B cell (primary cell): Measurements from ENCODE around the gene ZNF319. TPM values are rescaled to one million over a fixed set of nuclear protein-coding genes. Genes with fewer than 3 reads are reported as not detected.

Experiments used
- ATAC-seq: fragments of 200-7000 bp; cut with Tn5 transposase; one replicate; pipeline ENCODE4 v1.10.0; 2021; ENCODE audit warnings: low read depth, mild to moderate bottlenecking, moderate number of reproducible peaks, moderate library complexity
- CTCF ChIA-PET: fragments of 350-600 bp; sonication (Branson Sonifier 250); formaldehyde crosslinking; loops from one replicate; lab custom pipeline; 2021; ENCODE audit warnings: antibody characterized with exemption, inconsistent platforms; lab: Charles Lee
- POLR2A ChIA-PET: fragments of 350-600 bp; sonication (Branson Sonifier 250); formaldehyde crosslinking; loops from one replicate; lab custom pipeline; 2021; ENCODE audit warnings: antibody characterized with exemption; lab: Charles Lee
- DNase-seq: peaks from one replicate; pipeline ENCODE4 v3.0.0; 2013
- H2AFZ ChIP-seq: 2 replicates; pipeline ENCODE4 v1.6.1; 2012; ENCODE audit warnings: mild to moderate bottlenecking, low read depth, low read length; ENCODE audit not compliant: insufficient read depth, poor library complexity, severe bottlenecking
- H3K27ac ChIP-seq, 2 donors: 1 replicate in 1 of 2; 2 replicates in 1 of 2; pipeline ENCODE4 v1.5.1; 2012 to 2013; ENCODE audit warnings: low read length in 2 of 2, mild to moderate bottlenecking in 2 of 2, moderate library complexity in 1 of 2
- H3K27me3 ChIP-seq, 4 experiments: fragments of 200-600 bp in 1 of 4; sonication (generic) in 1 of 4; replicated peaks in 1 of 4; 1 replicate in 2 of 4; 2 replicates in 2 of 4; pipeline versions ENCODE4 v1.6.1 to v1.7.0; 2013 to 2016; ENCODE audit warnings: low read length in 3 of 4, mild to moderate bottlenecking in 2 of 4, mixed read lengths in 1 of 4, moderate library complexity in 1 of 4; ENCODE audit not compliant: insufficient read depth in 4 of 4, control insufficient read depth in 3 of 4; ENCODE audit errors: control extremely low read depth in 1 of 4
- H3K36me3 ChIP-seq, 2 experiments: replicated peaks in 1 of 2; 1 replicate in 1 of 2; 2 replicates in 1 of 2; pipeline versions ENCODE4 v1.6.1 to v1.7.1; 2013; ENCODE audit warnings: low read length in 1 of 2; ENCODE audit not compliant: insufficient read depth in 2 of 2, control insufficient read depth in 1 of 2; ENCODE audit errors: control extremely low read depth in 1 of 2, extremely low read depth in 1 of 2
- H3K4me1 ChIP-seq, 2 donors: fragments of 200-600 bp in 1 of 2; sonication (generic) in 1 of 2; 1 replicate in 1 of 2; 2 replicates in 1 of 2; pipeline versions ENCODE4 v1.5.1 to v1.6.1; 2013 to 2017; ENCODE audit warnings: low read length in 2 of 2; ENCODE audit not compliant: control insufficient read depth in 2 of 2, insufficient read depth in 2 of 2
- H3K4me2 ChIP-seq: replicated peaks from 2 replicates; pipeline ENCODE3; 2012; ENCODE audit warnings: mild to moderate bottlenecking, low read depth, low read length; ENCODE audit not compliant: poor library complexity, severe bottlenecking
- H3K4me3 ChIP-seq, 5 experiments: fragments of 200-600 bp in 1 of 5; sonication (generic) in 1 of 5; 1 replicate in 3 of 5; 2 replicates in 2 of 5; pipeline versions ENCODE4 v1.5.1 to v1.7.0; 2011 to 2016; ENCODE audit warnings: low read length in 4 of 5, mild to moderate bottlenecking in 4 of 5, low read depth in 2 of 5, control low read depth in 1 of 5, moderate library complexity in 1 of 5; ENCODE audit not compliant: insufficient read depth in 1 of 5; ENCODE audit errors: control extremely low read depth in 1 of 5, extremely low read depth in 1 of 5
- H3K79me2 ChIP-seq: fragments of 200-600 bp; sonication (generic); one replicate; pipeline ENCODE4 v1.6.0; 2016; ENCODE audit warnings: low read length; ENCODE audit not compliant: control insufficient read depth, insufficient read depth
- H3K9ac ChIP-seq: fragments of 200-600 bp; sonication (generic); 2 replicates; pipeline ENCODE4 v1.6.1; 2017; ENCODE audit warnings: mild to moderate bottlenecking, low read length, moderate library complexity
- H3K9me3 ChIP-seq, 3 donors: one replicate each; pipeline versions ENCODE4 v1.6.1 to v1.7.1; 2013; ENCODE audit warnings: low read length in 2 of 3; ENCODE audit not compliant: control insufficient read depth in 2 of 3, insufficient read depth in 1 of 3; ENCODE audit errors: control extremely low read depth in 1 of 3
- H4K20me1 ChIP-seq: 2 replicates; pipeline ENCODE4 v1.6.0; 2012; ENCODE audit warnings: mild to moderate bottlenecking, low read length; ENCODE audit not compliant: insufficient read depth, control insufficient read depth, poor library complexity, severe bottlenecking
- H3K27ac Mint-ChIP-seq: one replicate; pipeline ENCODE4 v1.8.0; 2021; ENCODE audit warnings: mixed read lengths
- H3K27me3 Mint-ChIP-seq: one replicate; pipeline ENCODE4 v1.8.0; 2021; ENCODE audit warnings: mixed read lengths
- H3K4me1 Mint-ChIP-seq: one replicate; pipeline ENCODE4 v1.8.0; 2021; ENCODE audit warnings: mixed read lengths
- H3K4me3 Mint-ChIP-seq: one replicate; pipeline ENCODE4 v1.8.0; 2021; ENCODE audit warnings: mixed read lengths
- H3K9me3 Mint-ChIP-seq: one replicate; pipeline ENCODE4 v1.8.0; 2022; ENCODE audit warnings: mixed read lengths; ENCODE audit not compliant: insufficient read depth
- EZH2 ChIP-seq: IDR thresholded peaks from 2 replicates; pipeline ENCODE4 v1.6.1; 2012; ENCODE audit warnings: borderline replicate concordance, low read depth, mild to moderate bottlenecking, moderate library complexity, low read length; ENCODE audit not compliant: insufficient read depth, poor library complexity, severe bottlenecking
- WGBS: methylation state at CpG from one replicate; pipeline ENCODE4 v1.1.5; 2013; ENCODE audit warnings: missing lambda C conversion rate; ENCODE audit not compliant: insufficient coverage; 5-methylcytosine and 5-hydroxymethylcytosine counted together
- intact Hi-C: fragments of 100-400 bp; cut with micrococcal nuclease; formaldehyde crosslinking; loops from one replicate; pipeline ENCODE4 v1.10.0; 2022
- polyA plus RNA-seq: library from polyadenylated mRNA; depleted of rRNA; stranded (reverse); fragments of >200 nt; gene quantifications from 2 replicates; pipeline ENCODE4 v1.2.3, GENCODE V29; 2012
- total RNA-seq, 2 donors: library from RNA; stranded (reverse); fragments of 120-200 nt in 1 of 2; gene quantifications; 1 replicate in 1 of 2; 2 replicates in 1 of 2; pipeline versions ENCODE4 v1.2.3 to v1.2.4, GENCODE V29; 2013 to 2022
- TF ChIP-seq, protein P1 (sequence below): fragments of 200-600 bp; IDR thresholded peaks from one replicate; pipeline ENCODE4 v1.8.0; 2022; ENCODE audit warnings: antibody characterized with exemption, mild to moderate bottlenecking

The ZNF319 gene
- total and polyA plus RNA-seq, 2 donors (not counting 1 experiment from before 2014, with no cell fraction given): 12.4 to 15.1 TPM

DNA sequence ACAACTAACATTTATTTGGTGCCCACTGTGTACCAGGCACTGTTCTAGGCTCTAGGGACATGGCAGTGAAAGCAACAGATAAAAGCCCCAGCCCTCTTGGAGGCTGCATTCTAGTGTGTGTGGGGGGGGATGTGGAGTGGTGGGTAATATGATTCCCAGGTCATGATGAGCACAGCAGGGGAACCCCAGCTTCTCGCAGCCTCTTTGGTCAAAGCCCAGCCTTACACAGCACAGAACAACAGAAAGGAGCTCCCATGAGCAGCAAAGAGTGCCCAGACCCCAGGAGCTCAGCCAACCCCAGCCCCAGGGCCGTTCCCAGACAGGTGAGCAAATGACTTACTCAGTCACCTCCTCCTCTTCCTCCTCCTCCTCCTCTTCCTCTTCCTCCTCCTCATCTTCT is 51.5 kb downstream of the ZNF319 start:
- 67% methylated on average over 2 of the region's 2 CpGs for WGBS
- POLR2A ChIA-PET: no interaction called here

DNA sequence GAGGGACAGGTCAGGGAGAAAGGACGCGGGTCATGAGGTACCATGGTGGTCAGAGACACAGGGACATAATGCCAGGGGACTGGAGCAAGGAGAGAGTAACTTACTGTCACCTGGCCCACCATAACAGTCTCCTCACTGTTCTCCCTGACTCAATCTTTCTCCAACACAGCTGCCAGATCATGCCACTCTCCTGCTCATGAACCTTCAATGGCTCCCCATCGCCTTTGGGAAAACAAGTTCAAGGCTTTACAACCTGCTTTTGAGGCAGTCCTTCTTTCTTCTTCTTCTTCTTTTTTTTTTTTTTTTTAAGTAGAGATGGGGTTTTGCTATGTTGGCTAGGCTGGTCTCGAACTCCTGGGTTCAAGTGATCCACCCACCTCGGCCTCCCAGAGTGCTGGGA is 52.4 kb downstream of the ZNF319 start:
- ChIA-PET CTCF (no interaction called here), POLR2A (no interaction called here)
- H3K36me3 ChIP-seq: no peaks in the 10 kb centered on the region
- TF ChIP-seq, protein P1, sequence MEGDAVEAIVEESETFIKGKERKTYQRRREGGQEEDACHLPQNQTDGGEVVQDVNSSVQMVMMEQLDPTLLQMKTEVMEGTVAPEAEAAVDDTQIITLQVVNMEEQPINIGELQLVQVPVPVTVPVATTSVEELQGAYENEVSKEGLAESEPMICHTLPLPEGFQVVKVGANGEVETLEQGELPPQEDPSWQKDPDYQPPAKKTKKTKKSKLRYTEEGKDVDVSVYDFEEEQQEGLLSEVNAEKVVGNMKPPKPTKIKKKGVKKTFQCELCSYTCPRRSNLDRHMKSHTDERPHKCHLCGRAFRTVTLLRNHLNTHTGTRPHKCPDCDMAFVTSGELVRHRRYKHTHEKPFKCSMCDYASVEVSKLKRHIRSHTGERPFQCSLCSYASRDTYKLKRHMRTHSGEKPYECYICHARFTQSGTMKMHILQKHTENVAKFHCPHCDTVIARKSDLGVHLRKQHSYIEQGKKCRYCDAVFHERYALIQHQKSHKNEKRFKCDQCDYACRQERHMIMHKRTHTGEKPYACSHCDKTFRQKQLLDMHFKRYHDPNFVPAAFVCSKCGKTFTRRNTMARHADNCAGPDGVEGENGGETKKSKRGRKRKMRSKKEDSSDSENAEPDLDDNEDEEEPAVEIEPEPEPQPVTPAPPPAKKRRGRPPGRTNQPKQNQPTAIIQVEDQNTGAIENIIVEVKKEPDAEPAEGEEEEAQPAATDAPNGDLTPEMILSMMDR: no peak
- TF ChIP-seq EZH2: no peak
- no peaks in the 10 kb centered on the region for H3K4me1 ChIP-seq
- 60% methylated on average over 2 of the region's 5 CpGs for WGBS
- H3K4me3 ChIP-seq: no peak overlapping the region
- no peak overlapping the region for H2AFZ ChIP-seq
- no peaks in the 10 kb centered on the region for H3K4me1 Mint-ChIP-seq
- no peak overlapping the region for H3K9ac ChIP-seq
- no peak overlapping the region for H3K4me3 Mint-ChIP-seq
- no peaks in the 10 kb centered on the region for H3K9me3 Mint-ChIP-seq
- H3K27ac ChIP-seq: no peak overlapping the region
- ATAC-seq (no peak), DNase-seq (no peak)
- no peaks in the 10 kb centered on the region for H3K27me3 ChIP-seq
- H3K9me3 ChIP-seq: peaks cover 0 to 6% (median 0%) of the 10 kb centered on the region in 3 donors
- H3K79me2 ChIP-seq: no peaks in the 10 kb centered on the region
- intact Hi-C loops: no loop called here
- H4K20me1 ChIP-seq: no peaks in the 10 kb centered on the region
- no peak overlapping the region for H3K4me2 ChIP-seq
- H3K27ac Mint-ChIP-seq: no peak overlapping the region
- H3K27me3 Mint-ChIP-seq: peaks cover 10% of the 10 kb centered on the region

More for the DNA sequence above, 51.5 kb downstream of the ZNF319 start:
- Histone ChIP-seq H3K27me3 (no peaks in the 10 kb centered on the region), H3K79me2 (no peaks in the 10 kb centered on the region), H3K9me3 (peaks cover 0 to 6% (median 0%) of the 10 kb centered on the region in 3 donors), H2AFZ (no peak overlapping the region), H3K9ac (no peak overlapping the region), H3K36me3 (no peaks in the 10 kb centered on the region), H3K4me3 (no peak overlapping the region), H4K20me1 (no peaks in the 10 kb centered on the region), H3K4me2 (no peak overlapping the region), H3K27ac (no peak overlapping the region), H3K4me1 (no peaks in the 10 kb centered on the region)
- no peak overlapping the region for H3K27ac Mint-ChIP-seq
- DNase-seq (no peak), ATAC-seq (no peak)
- intact Hi-C loops: no loop called here
- H3K4me1 Mint-ChIP-seq: no peaks in the 10 kb centered on the region
- H3K27me3 Mint-ChIP-seq: peaks cover 8% of the 10 kb centered on the region
- CTCF ChIA-PET: no interaction called here
- no peak overlapping the region for H3K4me3 Mint-ChIP-seq
- TF ChIP-seq, protein P1: no peak
- no peak for TF ChIP-seq EZH2
- no peaks in the 10 kb centered on the region for H3K9me3 Mint-ChIP-seq
